Hepatocyte (in vitro differentiated cells): ENCODE measurements around the gene AK5. TPM values are rescaled to one million over a fixed set of nuclear protein-coding genes. Genes with fewer than 3 reads are reported as not detected.

ENCODE experiments used
- DNase-seq: peaks from one replicate; pipeline ENCODE4 v3.0.0-alpha.2; 2016; ENCODE audit warnings: low spot score
- H2AFZ ChIP-seq: fragments of 200-600 bp; sonication (generic); 2 replicates; pipeline ENCODE4 v1.6.0; 2016; ENCODE audit warnings: antibody characterized with exemption, mild to moderate bottlenecking
- H3K27ac ChIP-seq: fragments of 200-600 bp; sonication (generic); 2 replicates; pipeline ENCODE4 v1.5.1; 2016; ENCODE audit warnings: mild to moderate bottlenecking
- H3K27me3 ChIP-seq: fragments of 200-600 bp; sonication (generic); 2 replicates; pipeline ENCODE4 v1.6.1; 2016
- H3K36me3 ChIP-seq: fragments of 200-600 bp; sonication (generic); replicated peaks from 2 replicates; pipeline ENCODE4 v1.5.1; 2016; ENCODE audit warnings: low read depth; ENCODE audit not compliant: insufficient read depth
- H3K4me1 ChIP-seq: fragments of 200-600 bp; sonication (generic); 2 replicates; pipeline ENCODE4 v1.5.1; 2016; ENCODE audit warnings: mild to moderate bottlenecking, moderate library complexity; ENCODE audit not compliant: insufficient read depth
- H3K4me2 ChIP-seq: fragments of 200-600 bp; sonication (generic); 2 replicates; pipeline ENCODE4 v1.6.0; 2016
- H3K4me3 ChIP-seq: fragments of 200-600 bp; sonication (generic); 2 replicates; pipeline ENCODE4 v1.5.1; 2016; ENCODE audit warnings: mild to moderate bottlenecking
- H3K79me2 ChIP-seq: fragments of 200-600 bp; sonication (generic); 2 replicates; pipeline ENCODE4 v1.6.0; 2017; ENCODE audit warnings: mild to moderate bottlenecking
- H3K9me2 ChIP-seq: fragments of 200-600 bp; sonication (generic); replicated peaks from 2 replicates; pipeline ENCODE4 v1.6.0; 2017; ENCODE audit warnings: mild to moderate bottlenecking; ENCODE audit not compliant: insufficient read depth
- H3K9me3 ChIP-seq: fragments of 200-600 bp; sonication (generic); 2 replicates; pipeline ENCODE4 v1.5.1; 2016; ENCODE audit warnings: low read depth, mild to moderate bottlenecking
- H4K20me1 ChIP-seq: fragments of 200-600 bp; sonication (generic); 2 replicates; pipeline ENCODE4 v1.6.0; 2016; ENCODE audit warnings: mild to moderate bottlenecking; ENCODE audit not compliant: insufficient read depth, poor library complexity, severe bottlenecking
- CTCF ChIP-seq: fragments of 200-600 bp; sonication (generic); IDR thresholded peaks from 2 replicates; pipeline ENCODE4 v1.5.1; 2016; ENCODE audit warnings: antibody characterized with exemption, mild to moderate bottlenecking; ENCODE audit not compliant: poor library complexity
- EZH2 ChIP-seq: fragments of 200-600 bp; sonication (generic); IDR thresholded peaks from 2 replicates; pipeline ENCODE4 v1.6.1; 2016; ENCODE audit warnings: antibody characterized with exemption, mild to moderate bottlenecking, borderline replicate concordance
- EZH2phosphoT487 ChIP-seq: fragments of 200-600 bp; sonication (generic); IDR thresholded peaks from one replicate; pipeline ENCODE4 v1.6.1; 2018; ENCODE audit warnings: antibody characterized with exemption, mild to moderate bottlenecking, low read depth, moderate library complexity; ENCODE audit not compliant: unreplicated experiment, severe bottlenecking
- WGBS: methylation state at CpG from one replicate; pipeline ENCODE4 v1.1.6; 2016; ENCODE audit warnings: low lambda C conversion rate; ENCODE audit errors: missing lambda C conversion rate; 5-methylcytosine and 5-hydroxymethylcytosine counted together
- polyA plus RNA-seq: library from polyadenylated mRNA; unstranded; fragments of >200 nt; fragmentation: Nextera tagmentation; extraction: Ambion mirVana; gene quantifications from 2 replicates; pipeline ENCODE4 v1.2.1, GENCODE V29; 2016
- total RNA-seq: library from RNA; depleted of rRNA; stranded (reverse); fragments of >200 nt; gene quantifications from 2 replicates; pipeline ENCODE4 v1.2.3, GENCODE V29; 2014

Gene AK5
- total and polyA plus RNA-seq, 2 experiments from 2014 or later = 0.05 TPM; not detected in 1

- Histone ChIP-seq H3K4me3 (no peak overlapping the region), H3K27me3 (no peaks in the 10 kb centered on the region), H4K20me1 (no peaks in the 10 kb centered on the region), H3K9me3 (no peaks in the 10 kb centered on the region), H3K79me2 (no peaks in the 10 kb centered on the region), H3K4me2 (no peak overlapping the region), H3K9me2 (no peaks in the 10 kb centered on the region), H3K4me1 (no peaks in the 10 kb centered on the region), H2AFZ (no peak overlapping the region), H3K36me3 (no peaks in the 10 kb centered on the region), H3K27ac (no peak overlapping the region)
- 81% methylated on average over 2 of the region's 2 CpGs for WGBS
- TF ChIP-seq EZH2phosphoT487 = no peak
- TF ChIP-seq CTCF = no peak
- TF ChIP-seq EZH2 = no peak
- no peak for DNase-seq
These were observed 67.5 kb downstream of the AK5 start for GRCh38 chr1:77349275-77349674.

- no peaks in the 10 kb centered on the region for H3K36me3 ChIP-seq
- H2AFZ ChIP-seq = no peak overlapping the region
- H3K4me1 ChIP-seq = no peaks in the 10 kb centered on the region
- no peaks in the 10 kb centered on the region for H3K79me2 ChIP-seq
- no peak overlapping the region for H3K4me3 ChIP-seq
- H3K9me2 ChIP-seq = no peaks in the 10 kb centered on the region
- no peaks in the 10 kb centered on the region for H3K27me3 ChIP-seq
- no peaks in the 10 kb centered on the region for H3K9me3 ChIP-seq
- no peak for TF ChIP-seq CTCF
- TF ChIP-seq EZH2 = no peak
- no peaks in the 10 kb centered on the region for H4K20me1 ChIP-seq
- 90% methylated on average over 6 of the region's 6 CpGs for WGBS
- no peak overlapping the region for H3K27ac ChIP-seq
- no peak for DNase-seq
- no peak overlapping the region for H3K4me2 ChIP-seq
These were observed 68.4 kb downstream of the AK5 start for GRCh38 chr1:77350012-77350770.

- WGBS = 94% methylated on average over 1 of the region's 1 CpG
- H2AFZ ChIP-seq = no peak overlapping the region
- H3K4me3 ChIP-seq = no peak overlapping the region
- no peaks in the 10 kb centered on the region for H3K79me2 ChIP-seq
- H3K4me2 ChIP-seq = no peak overlapping the region
- no peak for TF ChIP-seq EZH2
- no peak for TF ChIP-seq CTCF
- TF ChIP-seq EZH2phosphoT487 = no peak
- H3K27ac ChIP-seq = no peak overlapping the region
- DNase-seq = no peak
- H3K9me2 ChIP-seq = no peaks in the 10 kb centered on the region
- H4K20me1 ChIP-seq = no peaks in the 10 kb centered on the region
- H3K27me3 ChIP-seq = no peaks in the 10 kb centered on the region
- H3K9me3 ChIP-seq = no peaks in the 10 kb centered on the region
- no peaks in the 10 kb centered on the region for H3K4me1 ChIP-seq
- H3K36me3 ChIP-seq = no peaks in the 10 kb centered on the region
These were observed 72.7 kb downstream of the AK5 start for GRCh38 chr1:77354536-77354935.

- Histone ChIP-seq H3K27me3 (no peaks in the 10 kb centered on the region), H3K27ac (no peak overlapping the region), H3K36me3 (no peaks in the 10 kb centered on the region), H3K9me3 (no peaks in the 10 kb centered on the region), H3K9me2 (no peaks in the 10 kb centered on the region), H3K4me3 (no peak overlapping the region), H3K4me2 (no peak overlapping the region), H4K20me1 (no peaks in the 10 kb centered on the region), H2AFZ (no peak overlapping the region), H3K4me1 (no peaks in the 10 kb centered on the region), H3K79me2 (no peaks in the 10 kb centered on the region)
- DNase-seq = no peak
- TF ChIP-seq CTCF = no peak
- no peak for TF ChIP-seq EZH2phosphoT487
- 80% methylated on average over 3 of the region's 3 CpGs for WGBS
These were observed 73.2 kb downstream of the AK5 start for GRCh38 chr1:77355010-77355409.
